IPS-18a (cell line): ENCODE data around the gene PSAP.

ENCODE experiments used
- H3K27ac ChIP-seq: one replicate; pipeline ENCODE4 v1.5.1; 2013; ENCODE audit warnings: low read length
- H3K27me3 ChIP-seq: one replicate; pipeline ENCODE4 v1.6.1; 2013; ENCODE audit warnings: mild to moderate bottlenecking, low read length; ENCODE audit not compliant: control insufficient read depth, insufficient read depth
- H3K36me3 ChIP-seq: one replicate; pipeline ENCODE4 v1.6.1; 2013; ENCODE audit warnings: low read depth, low read length; ENCODE audit not compliant: control insufficient read depth
- H3K4me1 ChIP-seq: one replicate; pipeline ENCODE4 v1.6.1; 2013; ENCODE audit warnings: low read depth, low read length; ENCODE audit not compliant: control insufficient read depth
- H3K4me3 ChIP-seq: one replicate; pipeline ENCODE4 v1.5.1; 2013; ENCODE audit warnings: low read length
- H3K9ac ChIP-seq: one replicate; pipeline ENCODE4 v1.6.1; 2013; ENCODE audit warnings: mild to moderate bottlenecking, low read length, moderate library complexity
- H3K9me3 ChIP-seq: one replicate; pipeline ENCODE4 v1.6.1; 2013; ENCODE audit warnings: low read depth, low read length; ENCODE audit not compliant: control insufficient read depth

PSAP gene

GRCh38 chr10:71819985-71820384 is 31.1 kb downstream of the PSAP start:
- Histone ChIP-seq H3K4me1 (no peaks in the 10 kb centered on the region), H3K9me3 (no peaks in the 10 kb centered on the region), H3K27ac (no peak overlapping the region), H3K4me3 (no peak overlapping the region), H3K27me3 (no peaks in the 10 kb centered on the region), H3K36me3 (peaks cover 91% of the 10 kb centered on the region), H3K9ac (no peak overlapping the region)

GRCh38 chr10:71819441-71819861 is 31.6 kb downstream of the PSAP start:
- Histone ChIP-seq H3K4me1 (no peaks in the 10 kb centered on the region), H3K27me3 (no peaks in the 10 kb centered on the region), H3K36me3 (peaks cover 86% of the 10 kb centered on the region), H3K4me3 (no peak overlapping the region), H3K9ac (no peak overlapping the region), H3K27ac (no peak overlapping the region), H3K9me3 (no peaks in the 10 kb centered on the region)

DNA sequence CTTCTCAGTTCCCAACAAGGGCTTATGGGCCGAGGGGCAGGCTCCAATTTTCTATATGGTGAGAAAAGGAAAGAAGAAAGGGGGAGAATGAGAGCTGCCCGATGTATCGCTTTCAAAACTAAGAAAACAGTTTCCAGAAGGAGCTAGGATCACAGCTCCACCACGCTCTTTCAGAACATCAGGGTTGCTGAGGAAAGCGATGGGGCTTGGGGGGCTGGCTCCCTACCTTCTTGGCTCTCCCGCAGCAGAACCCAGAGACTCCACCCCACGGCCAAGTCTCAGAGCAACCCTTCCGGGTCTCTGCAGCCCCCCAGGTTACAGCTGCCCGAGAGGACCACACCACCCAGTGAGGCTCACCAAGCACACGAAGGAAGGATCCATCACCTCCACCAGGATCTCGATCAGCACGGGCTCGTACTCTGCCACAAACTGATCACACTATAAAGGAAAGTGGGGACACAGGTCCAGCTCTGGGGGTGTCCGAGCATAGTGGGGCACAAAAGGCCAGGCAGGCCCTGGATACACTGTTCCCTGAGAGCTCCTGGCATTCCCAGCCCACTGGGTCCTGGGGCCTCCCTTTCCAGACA is 32.3 kb downstream of the PSAP start:
- Histone ChIP-seq H3K9ac (no peak overlapping the region), H3K4me1 (no peaks in the 10 kb centered on the region), H3K36me3 (peaks cover 80% of the 10 kb centered on the region), H3K4me3 (no peak overlapping the region), H3K9me3 (no peaks in the 10 kb centered on the region), H3K27me3 (no peaks in the 10 kb centered on the region), H3K27ac (no peak overlapping the region)

DNA sequence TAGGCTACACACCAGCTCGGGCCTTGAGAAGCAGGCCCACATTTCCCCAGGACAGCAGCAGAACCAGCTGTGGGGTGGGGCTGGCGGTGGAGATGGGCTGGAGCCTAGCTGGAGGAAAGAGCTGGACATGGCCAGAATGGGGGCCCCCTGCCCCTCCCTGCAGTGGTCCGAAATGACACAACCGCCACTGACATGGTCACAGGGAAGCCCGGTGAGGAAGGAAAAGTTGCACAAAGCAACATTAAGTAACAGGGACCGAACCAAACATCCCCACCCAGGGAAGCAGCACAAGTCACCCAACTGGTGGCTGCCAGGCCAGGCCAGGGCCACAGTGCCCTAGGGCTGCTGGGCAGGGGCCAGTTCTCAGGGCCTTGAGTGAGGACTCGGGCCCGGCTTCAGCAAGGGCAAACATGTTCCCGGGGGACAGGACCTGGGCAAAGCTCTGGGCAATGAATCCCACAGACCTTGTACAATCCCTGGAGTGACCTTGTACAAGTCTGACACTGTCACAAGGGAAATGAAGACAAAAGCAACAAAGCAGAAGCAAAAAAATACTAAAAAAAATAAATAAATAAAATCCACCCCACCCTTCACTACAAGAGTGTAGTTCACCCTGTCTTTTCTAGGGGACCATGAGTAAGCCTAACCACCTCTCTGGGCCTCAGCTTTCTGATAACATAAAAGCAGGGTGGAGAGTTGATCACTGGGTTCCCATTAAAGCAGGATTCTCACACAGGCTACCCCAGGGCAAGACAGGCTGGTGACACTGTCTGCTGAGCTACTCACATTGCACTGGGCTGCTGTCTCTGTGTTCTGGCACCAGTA is 33.0 kb downstream of the PSAP start:
- Histone ChIP-seq H3K4me1 (no peaks in the 10 kb centered on the region), H3K9me3 (no peaks in the 10 kb centered on the region), H3K36me3 (peaks cover 72% of the 10 kb centered on the region), H3K9ac (no peak overlapping the region), H3K27ac (no peak overlapping the region), H3K4me3 (no peak overlapping the region), H3K27me3 (no peaks in the 10 kb centered on the region)

GRCh38 chr10:71816936-71817618 is 34.0 kb downstream of the PSAP start:
- H3K36me3 ChIP-seq: peaks cover 66% of the 10 kb centered on the region
- H3K27me3 ChIP-seq: no peaks in the 10 kb centered on the region
- no peaks in the 10 kb centered on the region for H3K9me3 ChIP-seq
- H3K9ac ChIP-seq: no peak overlapping the region
- no peak overlapping the region for H3K27ac ChIP-seq
- H3K4me1 ChIP-seq: no peaks in the 10 kb centered on the region
- H3K4me3 ChIP-seq: no peak overlapping the region

GRCh38 chr10:71816421-71816851 is 34.6 kb downstream of the PSAP start:
- H3K9me3 ChIP-seq: no peaks in the 10 kb centered on the region
- H3K27me3 ChIP-seq: no peaks in the 10 kb centered on the region
- H3K36me3 ChIP-seq: peaks cover 59% of the 10 kb centered on the region
- H3K9ac ChIP-seq: no peak overlapping the region
- no peak overlapping the region for H3K4me3 ChIP-seq
- H3K27ac ChIP-seq: no peak overlapping the region
- no peaks in the 10 kb centered on the region for H3K4me1 ChIP-seq

DNA sequence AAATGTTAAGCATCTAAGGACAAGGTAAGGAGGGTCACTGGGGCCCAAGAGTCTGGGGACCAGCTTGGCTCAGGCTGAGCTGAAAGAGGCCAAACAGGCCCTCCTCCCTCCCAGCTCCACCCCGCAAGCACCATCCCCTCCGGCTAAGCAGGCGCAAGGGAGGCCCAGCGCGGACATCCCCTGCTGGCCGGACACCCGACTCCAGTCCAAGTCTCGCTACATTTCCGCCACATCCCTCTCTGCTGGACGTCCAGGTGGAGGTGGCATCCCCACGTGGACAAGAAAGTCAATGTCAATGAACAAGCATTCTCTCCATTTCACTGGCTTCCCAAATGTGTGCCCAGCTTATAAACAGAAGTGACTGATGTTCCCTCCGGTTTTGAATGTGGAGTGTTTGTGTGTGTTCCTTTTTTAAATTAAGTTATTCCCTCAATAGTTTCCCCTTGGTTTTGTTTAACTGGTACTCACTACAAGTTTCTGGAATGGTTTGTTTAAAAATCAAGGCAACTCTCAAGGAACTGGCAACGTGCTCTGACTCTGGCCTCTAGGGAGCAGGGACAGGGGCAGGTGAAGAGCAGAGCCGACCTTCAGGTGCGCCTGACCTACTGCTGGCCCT is 35.4 kb downstream of the PSAP start:
- no peaks in the 10 kb centered on the region for H3K9me3 ChIP-seq
- H3K36me3 ChIP-seq: peaks cover 51% of the 10 kb centered on the region
- H3K4me1 ChIP-seq: no peaks in the 10 kb centered on the region

GRCh38 chr10:71814922-71815411 is 36.1 kb downstream of the PSAP start:
- Histone ChIP-seq H3K9ac (no peak overlapping the region), H3K27ac (no peak overlapping the region), H3K4me1 (no peaks in the 10 kb centered on the region)

More for the DNA sequence above, 35.4 kb downstream of the PSAP start:
- no peak overlapping the region for H3K9ac ChIP-seq
- no peaks in the 10 kb centered on the region for H3K27me3 ChIP-seq
- no peak overlapping the region for H3K4me3 ChIP-seq
- H3K27ac ChIP-seq: no peak overlapping the region

DNA sequence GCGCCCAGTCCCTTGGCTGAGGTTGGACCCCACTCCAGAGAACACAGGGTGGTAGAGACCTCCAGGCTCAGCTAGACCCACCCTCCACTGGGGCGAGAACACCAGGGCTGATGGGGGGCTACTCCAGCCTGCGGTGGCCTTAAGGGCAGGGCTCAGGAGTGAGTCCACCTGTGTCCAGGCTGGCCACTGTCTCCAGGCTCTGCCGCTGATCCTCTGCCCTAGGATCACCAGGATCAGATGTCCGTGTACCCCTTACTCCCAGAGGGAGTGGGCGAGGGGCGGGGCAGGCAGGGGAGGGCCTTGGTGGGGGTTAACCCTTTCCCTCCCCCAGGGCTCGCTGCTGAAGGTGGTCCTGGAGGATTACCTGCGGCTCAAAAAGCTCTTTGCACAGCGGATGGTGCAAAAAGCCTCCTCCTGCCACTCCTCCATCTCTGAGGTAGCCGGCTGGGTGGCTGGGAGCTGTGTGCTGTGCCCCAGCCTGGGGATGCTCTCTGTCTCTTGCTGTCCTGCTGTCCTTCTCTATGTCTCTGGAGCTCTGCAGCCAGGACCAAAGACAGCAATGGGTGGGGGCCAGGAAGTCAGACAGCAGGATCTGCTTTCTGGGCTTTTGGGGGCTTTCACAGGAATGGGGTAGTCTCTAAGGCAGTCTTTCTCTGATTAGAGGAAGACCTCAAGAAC is 38.0 kb downstream of the PSAP start:
- Histone ChIP-seq H3K9me3 (no peaks in the 10 kb centered on the region), H3K4me1 (no peaks in the 10 kb centered on the region), H3K36me3 (peaks cover 26% of the 10 kb centered on the region), H3K9ac (no peak overlapping the region), H3K27ac (no peak overlapping the region), H3K4me3 (no peak overlapping the region), H3K27me3 (no peaks in the 10 kb centered on the region)

More at GRCh38 chr10:71814922-71815411, 36.1 kb downstream of the PSAP start:
- no peaks in the 10 kb centered on the region for H3K27me3 ChIP-seq
- H3K4me3 ChIP-seq: no peak overlapping the region
- peaks cover 44% of the 10 kb centered on the region for H3K36me3 ChIP-seq
- H3K9me3 ChIP-seq: no peaks in the 10 kb centered on the region

GRCh38 chr10:71812016-71812912 is 38.8 kb downstream of the PSAP start:
- Histone ChIP-seq H3K27ac (no peak overlapping the region), H3K4me1 (no peaks in the 10 kb centered on the region), H3K36me3 (peaks cover 18% of the 10 kb centered on the region), H3K9me3 (no peaks in the 10 kb centered on the region), H3K27me3 (no peaks in the 10 kb centered on the region), H3K9ac (no peak overlapping the region), H3K4me3 (no peak overlapping the region)
